Activated CD8-positive, alpha-beta memory T cell treated with anti-CD3 and anti-CD28 coated beads for 1 hour (primary cell): ENCODE measurements around the gene EPO.
A peak's percentile ranks its signal among the peaks of the same experiment; 100 is the strongest.
"Not testable (repeated sequence)": the region's sequence is repeated elsewhere in the genome, so short reads cannot be mapped to it uniquely, and the experiment has no call there.

ENCODE experiments used
- DNase-seq, 2 donors: peaks; one replicate each; pipeline ENCODE4 v3.0.0-alpha.2; 2020; ENCODE audit warnings: low read depth in 1 of 2; ENCODE audit errors: extremely low read depth in 1 of 2

EPO gene

GRCh38 chr7:100701089-100701488 is 19.2 kb upstream of the EPO start:
- DNase-seq: not testable (repeated sequence)

DNA sequence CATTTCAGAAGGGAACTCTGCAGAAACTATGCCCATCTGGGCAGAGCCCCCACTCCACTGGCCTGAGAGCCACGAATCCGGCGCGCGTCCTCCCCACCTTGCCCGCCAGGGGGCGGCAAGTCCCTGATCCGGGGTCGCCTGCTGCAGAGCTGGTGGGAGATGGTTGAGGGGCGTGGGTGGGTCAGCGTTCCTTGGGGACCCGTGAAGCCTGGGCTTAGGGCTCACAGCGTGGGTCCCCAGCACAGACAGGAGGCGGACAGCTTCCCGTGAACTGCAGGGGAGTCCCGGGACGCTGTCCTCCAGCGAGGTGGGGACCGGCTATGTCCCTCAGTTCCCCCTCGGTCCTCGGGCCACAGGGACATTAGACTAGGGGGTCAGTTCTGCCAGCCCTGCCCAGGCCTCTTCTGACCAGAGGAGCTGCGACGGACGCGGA is 14.9 kb upstream of the EPO start:
- DNase-seq: peak; percentile 20 to 69

- peak; percentile 94 to 99 for DNase-seq
These were observed 14.3 kb upstream of the EPO start, which contains the start of gene POP7 for GRCh38 chr7:100705753-100706671. TSS of gene POP7 (plus strand) at chr7:100706121. CDS start at chr7:100706831, 710 bp downstream.

DNA sequence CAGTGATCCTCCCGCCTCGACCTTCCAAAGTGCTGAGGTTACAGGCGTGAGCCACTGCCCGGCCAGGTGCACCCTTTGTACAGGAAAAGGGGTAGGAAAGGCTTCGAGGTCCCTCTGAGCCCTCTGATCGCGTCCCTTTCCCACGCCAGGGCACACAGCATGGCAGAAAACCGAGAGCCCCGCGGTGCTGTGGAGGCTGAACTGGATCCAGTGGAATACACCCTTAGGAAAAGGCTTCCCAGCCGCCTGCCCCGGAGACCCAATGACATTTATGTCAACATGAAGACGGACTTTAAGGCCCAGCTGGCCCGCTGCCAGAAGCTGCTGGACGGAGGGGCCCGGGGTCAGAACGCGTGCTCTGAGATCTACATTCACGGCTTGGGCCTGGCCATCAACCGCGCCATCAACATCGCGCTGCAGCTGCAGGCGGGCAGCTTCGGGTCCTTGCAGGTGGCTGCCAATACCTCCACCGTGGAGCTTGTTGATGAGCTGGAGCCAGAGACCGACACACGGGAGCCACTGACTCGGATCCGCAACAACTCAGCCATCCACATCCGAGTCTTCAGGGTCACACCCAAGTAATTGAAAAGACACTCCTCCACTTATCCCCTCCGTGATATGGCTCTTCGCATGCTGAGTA is 13.5 kb upstream of the EPO start:
- DNase-seq: no peak

DNA sequence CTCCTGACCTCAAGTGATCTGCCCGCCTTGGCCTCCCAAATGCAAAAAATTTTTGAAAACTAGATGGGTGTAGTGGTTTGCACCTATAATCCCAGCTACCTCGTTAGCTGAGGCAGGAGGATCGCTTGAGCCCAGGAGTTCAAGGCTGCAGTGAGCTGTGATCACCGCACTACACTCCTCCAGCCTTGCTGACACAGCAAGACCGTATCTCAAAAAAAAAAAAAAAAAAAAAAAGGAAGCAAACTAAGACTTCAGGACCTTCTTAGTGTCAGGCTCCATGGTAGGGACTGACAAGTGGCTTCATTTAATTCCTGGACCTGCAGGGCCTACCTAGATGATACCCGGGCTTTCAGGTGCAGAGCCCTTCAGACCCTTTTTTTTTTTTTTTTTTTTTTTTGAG is 11.9 kb upstream of the EPO start:
- no peak for DNase-seq

DNA sequence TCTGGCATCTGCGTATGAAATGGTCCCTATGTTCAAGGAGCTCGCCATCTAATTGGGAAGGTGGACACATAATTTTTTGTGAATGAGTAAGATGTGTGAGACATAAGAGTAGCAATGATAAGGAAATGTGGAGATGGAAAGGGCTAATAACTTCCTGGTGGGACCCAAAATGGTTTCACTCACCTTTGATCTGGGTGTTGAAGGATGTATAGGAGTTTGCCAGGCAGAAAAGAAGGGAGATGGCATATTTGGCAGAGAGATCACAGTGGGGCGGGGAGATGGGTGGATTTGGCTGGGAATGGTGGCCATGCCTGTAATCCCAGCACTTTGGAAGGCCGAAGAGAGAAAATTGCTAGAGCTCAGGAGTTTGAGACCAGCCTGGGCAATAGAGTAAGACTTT is 9.8 kb upstream of the EPO start:
- DNase-seq: no peak

- DNase-seq: no peak
These were observed 8.9 kb upstream of the EPO start for GRCh38 chr7:100711369-100711768.

DNA sequence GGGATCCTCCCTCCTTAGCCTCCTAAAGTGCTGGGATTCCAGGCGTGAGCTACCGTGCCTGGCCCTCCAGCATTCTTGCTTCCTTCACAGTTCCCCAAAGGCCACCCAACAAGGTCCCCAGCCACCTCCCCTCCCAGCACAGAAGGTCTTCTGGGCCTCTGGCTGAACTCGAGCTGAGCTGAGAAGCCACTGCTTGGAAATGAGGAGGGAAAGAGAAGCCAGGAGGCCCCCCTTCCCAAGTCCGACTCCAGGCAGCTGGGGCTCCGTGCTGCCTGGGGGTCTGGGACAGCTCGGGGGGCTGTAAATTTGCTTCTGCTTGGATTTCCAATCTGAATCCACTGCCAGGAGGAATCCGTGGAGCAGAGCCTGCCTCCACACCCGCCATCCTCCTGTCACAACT is 5.5 kb upstream of the EPO start:
- no peak for DNase-seq

GRCh38 chr7:100717073-100717472 is 3.2 kb upstream of the EPO start:
- DNase-seq: not testable (repeated sequence)

DNA sequence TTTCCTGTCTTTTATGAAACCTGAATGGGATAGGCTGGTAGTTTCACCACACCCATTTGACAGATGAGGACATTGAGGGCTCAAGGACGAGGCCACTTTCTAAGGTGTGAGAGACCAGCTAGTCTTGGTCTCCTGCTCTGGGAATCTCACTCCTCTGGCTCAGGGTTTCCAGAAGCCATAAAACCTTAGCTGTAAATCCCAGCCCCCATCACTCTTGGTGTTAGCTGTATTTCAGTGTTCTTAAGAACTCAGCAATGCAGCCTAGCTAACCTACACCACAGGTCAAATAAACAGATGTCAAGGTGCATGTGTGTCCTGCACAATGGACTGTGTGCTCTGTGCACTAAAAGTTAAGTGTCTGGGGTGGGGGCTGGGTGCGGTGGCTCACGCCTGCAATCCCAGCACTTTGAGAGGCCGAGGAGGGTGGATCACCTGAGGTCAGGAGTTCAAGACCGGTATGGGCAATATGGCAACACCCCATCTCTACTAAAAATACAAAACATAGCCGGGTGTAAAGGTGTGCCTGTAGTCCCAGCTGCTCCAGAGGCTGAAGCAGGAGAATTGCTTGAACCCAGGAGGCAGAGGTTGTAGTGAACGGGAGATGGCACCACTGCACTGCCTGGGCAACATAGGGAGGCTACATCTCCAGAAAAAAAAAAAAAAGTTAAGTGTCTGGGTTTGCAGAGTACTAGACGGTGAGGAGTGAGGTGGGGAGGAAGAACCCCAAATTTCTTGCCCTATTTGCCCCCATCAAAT is 567 bp upstream of the EPO start:
- no peak for DNase-seq

DNA sequence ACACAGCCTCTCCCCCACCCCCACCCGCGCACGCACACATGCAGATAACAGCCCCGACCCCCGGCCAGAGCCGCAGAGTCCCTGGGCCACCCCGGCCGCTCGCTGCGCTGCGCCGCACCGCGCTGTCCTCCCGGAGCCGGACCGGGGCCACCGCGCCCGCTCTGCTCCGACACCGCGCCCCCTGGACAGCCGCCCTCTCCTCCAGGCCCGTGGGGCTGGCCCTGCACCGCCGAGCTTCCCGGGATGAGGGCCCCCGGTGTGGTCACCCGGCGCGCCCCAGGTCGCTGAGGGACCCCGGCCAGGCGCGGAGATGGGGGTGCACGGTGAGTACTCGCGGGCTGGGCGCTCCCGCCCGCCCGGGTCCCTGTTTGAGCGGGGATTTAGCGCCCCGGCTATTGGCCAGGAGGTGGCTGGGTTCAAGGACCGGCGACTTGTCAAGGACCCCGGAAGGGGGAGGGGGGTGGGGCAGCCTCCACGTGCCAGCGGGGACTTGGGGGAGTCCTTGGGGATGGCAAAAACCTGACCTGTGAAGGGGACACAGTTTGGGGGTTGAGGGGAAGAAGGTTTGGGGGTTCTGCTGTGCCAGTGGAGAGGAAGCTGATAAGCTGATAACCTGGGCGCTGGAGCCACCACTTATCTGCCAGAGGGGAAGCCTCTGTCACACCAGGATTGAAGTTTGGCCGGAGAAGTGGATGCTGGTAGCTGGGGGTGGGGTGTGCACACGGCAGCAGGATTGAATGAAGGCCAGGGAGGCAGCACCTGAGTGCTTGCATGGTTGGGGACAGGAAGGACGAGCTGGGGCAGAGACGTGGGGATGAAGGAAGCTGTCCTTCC is 620 bp downstream of the EPO start:
- no peak for DNase-seq

DNA sequence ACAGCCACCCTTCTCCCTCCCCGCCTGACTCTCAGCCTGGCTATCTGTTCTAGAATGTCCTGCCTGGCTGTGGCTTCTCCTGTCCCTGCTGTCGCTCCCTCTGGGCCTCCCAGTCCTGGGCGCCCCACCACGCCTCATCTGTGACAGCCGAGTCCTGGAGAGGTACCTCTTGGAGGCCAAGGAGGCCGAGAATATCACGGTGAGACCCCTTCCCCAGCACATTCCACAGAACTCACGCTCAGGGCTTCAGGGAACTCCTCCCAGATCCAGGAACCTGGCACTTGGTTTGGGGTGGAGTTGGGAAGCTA is 1.2 kb downstream of the EPO start:
- no peak for DNase-seq

GRCh38 chr7:100722480-100723212 is 2.4 kb downstream of the EPO start:
- DNase-seq: no peak

- no peak for DNase-seq
These were observed 3.5 kb downstream of the EPO start for GRCh38 chr7:100723732-100724275.

DNA sequence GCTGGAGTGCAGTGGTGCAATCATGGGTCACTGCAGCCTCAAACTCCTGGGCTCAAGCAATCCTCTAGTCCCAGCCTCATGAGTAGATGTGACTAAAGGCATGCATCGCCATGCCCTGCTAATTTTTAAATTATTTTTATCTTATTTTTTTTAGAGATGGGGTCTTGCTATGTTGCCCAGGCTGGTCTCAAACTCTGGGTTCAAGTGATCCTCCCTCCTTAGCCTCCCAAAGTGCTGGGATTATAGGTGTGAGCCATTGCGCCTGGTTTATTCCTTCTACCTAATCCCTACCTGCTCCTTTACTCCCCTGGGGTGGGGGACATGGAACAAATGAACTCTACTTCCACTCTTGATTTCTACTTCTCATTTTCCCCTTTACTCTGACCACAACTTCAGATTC is 4.1 kb downstream of the EPO start:
- not testable (repeated sequence) for DNase-seq

DNA sequence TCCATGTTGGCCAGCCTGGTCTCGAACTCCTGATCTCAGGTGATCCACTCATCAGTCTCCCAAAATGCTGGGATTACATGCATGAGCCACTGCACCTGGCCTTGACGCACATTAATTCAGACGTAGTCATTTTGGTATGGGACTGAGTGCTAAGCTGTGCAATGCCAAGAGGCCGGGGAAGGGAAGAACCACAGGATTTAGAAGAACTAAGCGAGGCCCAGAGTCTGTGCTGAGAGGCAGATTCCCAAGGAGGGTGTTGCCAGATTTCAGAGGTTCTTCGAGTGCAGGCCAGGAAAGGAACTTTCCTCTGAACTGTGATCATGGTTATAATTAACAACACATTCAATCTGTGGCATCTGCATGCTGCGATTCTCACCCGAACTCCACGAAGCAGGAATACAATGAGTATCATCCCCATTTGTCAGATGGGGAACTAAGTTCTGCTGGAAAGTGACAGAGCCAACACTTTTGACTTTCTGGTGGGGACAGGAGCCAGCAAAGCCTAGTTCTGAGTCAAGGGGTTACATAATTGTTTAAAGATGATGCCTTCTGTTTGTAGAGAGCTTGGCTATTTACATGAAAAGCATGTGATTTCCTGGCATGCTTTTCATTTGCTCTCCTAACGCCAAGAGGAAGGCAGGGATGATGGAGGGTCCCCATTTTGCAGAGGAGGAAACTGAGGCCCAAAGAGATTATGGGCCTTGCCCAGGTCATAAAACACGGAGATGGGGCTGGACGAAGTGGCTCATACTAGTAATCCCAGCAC is 6.9 kb downstream of the EPO start:
- DNase-seq: no peak

GRCh38 chr7:100728196-100728595 is 7.9 kb downstream of the EPO start:
- no peak for DNase-seq

- no peak for DNase-seq
These were observed 10.0 kb downstream of the EPO start for GRCh38 chr7:100730136-100730800.
